GM12865 (cell line): Measurements from ENCODE around the gene TBC1D9B.
"Not testable (repeated sequence)": the region's sequence is repeated elsewhere in the genome, so short reads cannot be mapped to it uniquely, and the experiment has no call there.

Experiments used
- DNase-seq: peaks from one replicate; pipeline ENCODE4 v3.0.0; 2010; ENCODE audit warnings: low read depth
- H3K4me3 ChIP-seq: 2 replicates; pipeline ENCODE4 v1.5.1; 2011; ENCODE audit warnings: mild to moderate bottlenecking, low read depth, low read length, control low read depth
- CTCF ChIP-seq: IDR thresholded peaks from 2 replicates; pipeline ENCODE4 v1.5.1; 2011; ENCODE audit warnings: low read length, control low read depth, low read depth, inconsistent platforms; ENCODE audit not compliant: insufficient read depth; ENCODE audit errors: missing control alignments

Gene TBC1D9B

DNA sequence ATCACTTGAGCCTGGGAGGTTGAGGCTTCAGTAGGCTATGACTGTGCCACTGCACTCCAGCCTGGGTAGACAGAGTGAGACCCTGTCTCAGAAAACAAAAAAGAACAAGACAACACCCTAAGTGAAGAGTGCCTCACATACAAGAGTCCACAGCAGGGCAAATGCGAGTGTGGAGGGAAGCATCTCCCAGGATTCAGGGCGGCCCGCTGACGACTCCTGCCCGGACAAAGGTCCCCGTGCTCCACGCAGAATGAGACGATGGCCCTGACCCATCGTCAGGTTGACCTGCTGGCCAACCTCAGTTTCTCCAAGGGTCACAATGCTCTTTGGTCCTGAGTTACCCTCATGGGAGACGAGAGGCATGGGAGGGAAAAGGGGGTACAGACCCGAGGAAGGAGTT, 67.4 kb downstream of the TBC1D9B start:
- no peak for TF ChIP-seq CTCF
- H3K4me3 ChIP-seq = no peak overlapping the region
- no peak for DNase-seq

DNA sequence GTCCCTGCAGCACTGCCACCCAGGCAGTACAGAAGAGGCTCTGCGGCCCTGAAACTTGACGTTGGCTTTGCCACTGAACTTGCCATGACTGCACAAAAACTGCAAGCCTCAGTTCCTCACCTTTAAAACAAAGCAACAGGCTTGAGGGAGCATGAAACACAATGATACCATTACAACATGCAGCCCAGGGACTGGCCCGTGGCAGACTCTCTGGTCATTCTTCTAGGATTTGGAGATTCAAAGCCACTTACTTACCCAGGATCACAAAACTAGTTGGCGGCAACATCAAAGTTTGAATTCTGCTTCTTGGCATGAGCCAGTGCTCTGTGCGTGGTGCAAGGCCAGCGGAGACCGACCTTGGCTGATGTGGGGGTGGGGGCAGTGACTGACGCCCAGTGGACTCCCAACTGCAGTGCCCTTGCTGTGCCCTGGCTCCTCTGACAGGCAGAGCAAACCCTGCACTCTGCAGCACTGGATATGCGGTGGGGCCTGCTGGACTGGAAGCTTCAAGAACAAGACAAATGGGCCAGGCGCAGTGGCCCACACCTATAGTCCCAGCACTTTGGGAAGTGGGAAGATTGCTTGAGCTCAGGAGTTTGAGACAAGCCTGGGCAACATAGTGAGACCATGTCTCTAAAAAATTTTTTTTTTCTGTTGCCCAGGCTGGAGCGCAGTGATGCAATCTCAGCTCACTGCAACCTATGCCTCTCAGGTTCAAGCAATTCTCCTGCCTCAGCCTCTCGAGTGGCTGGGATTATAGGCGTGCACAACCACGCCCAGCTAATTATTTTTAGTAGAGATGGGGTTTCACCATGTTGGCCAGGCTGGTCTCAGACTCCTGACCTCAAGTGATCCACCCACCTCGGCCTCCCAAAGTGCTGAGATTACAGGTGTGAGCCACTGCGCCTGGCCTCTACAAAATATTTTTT, 68.1 kb downstream of the TBC1D9B start:
- DNase-seq = no peak
- no peak for TF ChIP-seq CTCF
- H3K4me3 ChIP-seq = no peak overlapping the region

DNA sequence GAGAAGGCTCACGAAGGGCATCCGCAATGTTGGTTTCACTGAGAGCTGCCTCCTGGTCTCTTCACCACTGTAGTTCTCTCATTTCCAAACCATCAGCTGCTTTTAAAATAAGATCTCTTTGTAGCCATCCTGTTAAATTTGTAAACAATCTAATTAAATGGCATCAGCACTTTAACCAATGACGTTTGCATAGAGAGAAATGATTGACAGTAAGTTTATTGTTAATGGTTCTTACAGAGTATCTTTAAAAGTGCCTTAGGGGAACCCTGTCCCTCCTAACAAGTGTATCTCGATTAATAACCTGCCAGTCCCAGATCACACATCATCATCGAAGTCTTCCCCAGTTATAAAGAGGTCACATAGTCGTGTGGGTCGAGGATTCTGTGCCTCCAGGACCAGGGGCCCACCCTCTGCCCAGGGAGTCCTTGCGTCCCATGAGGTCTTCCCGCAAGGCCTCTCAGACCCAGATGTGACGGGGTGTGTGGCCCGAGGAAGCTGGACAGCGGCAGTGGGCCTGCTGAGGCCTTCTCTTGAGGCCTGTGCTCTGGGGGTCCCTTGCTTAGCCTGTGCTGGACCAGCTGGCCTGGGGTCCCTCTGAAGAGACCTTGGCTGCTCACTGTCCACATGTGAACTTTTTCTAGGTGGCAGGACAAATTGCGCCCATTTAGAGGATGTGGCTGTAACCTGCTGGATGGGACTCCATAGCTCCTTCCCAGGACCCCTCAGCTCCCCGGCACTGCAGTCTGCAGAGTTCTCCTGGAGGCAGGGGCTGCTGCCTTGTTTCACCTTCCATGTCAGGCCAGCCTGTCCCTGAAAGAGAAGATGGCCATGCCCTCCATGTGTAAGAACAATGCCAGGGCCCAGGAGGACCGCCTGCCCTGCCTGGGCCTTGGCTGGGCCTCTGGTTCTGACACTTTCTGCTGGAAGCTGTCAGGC, 70.4 kb downstream of the TBC1D9B start:
- DNase-seq = no peak
- H3K4me3 ChIP-seq = no peak overlapping the region
- TF ChIP-seq CTCF = no peak

DNA sequence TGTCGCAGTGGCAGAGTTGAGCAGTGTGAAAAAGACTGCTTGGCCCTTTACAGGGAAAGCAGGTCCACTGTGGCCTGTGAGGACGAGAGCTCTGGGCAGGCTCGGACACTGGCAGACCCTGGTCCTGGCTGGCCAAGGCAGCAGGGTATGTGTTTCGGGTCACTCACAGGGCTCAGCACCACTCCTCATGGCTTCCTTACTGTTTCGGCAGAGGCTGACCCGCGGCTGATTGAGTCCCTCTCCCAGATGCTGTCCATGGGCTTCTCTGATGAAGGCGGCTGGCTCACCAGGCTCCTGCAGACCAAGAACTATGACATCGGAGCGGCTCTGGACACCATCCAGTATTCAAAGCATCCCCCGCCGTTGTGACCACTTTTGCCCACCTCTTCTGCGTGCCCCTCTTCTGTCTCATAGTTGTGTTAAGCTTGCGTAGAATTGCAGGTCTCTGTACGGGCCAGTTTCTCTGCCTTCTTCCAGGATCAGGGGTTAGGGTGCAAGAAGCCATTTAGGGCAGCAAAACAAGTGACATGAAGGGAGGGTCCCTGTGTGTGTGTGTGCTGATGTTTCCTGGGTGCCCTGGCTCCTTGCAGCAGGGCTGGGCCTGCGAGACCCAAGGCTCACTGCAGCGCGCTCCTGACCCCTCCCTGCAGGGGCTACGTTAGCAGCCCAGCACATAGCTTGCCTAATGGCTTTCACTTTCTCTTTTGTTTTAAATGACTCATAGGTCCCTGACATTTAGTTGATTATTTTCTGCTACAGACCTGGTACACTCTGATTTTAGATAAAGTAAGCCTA, 71.3 kb downstream of the TBC1D9B start:
- peak; percentile 28 for DNase-seq
- H3K4me3 ChIP-seq = no peak overlapping the region
- no peak for TF ChIP-seq CTCF

DNA sequence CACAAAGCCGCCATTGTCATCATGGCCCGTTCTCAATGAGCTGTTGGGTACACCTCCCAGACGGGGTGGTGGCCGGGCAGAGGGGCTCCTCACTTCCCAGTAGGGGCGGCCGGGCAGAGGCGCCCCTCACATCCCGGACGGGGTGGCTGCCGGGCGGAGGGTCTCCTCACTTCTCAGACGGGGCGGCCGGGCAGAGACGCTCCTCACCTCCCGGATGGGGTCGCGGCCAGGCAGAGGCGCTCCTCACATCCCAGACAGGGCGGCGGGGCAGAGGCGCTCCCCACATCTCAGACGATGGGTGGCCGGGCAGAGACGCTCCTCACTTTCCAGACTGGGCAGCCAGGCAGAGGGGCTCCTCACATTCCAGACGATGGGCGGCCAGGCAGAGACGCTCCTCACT, 72.8 kb downstream of the TBC1D9B start:
- not testable (repeated sequence) for H3K4me3 ChIP-seq

DNA sequence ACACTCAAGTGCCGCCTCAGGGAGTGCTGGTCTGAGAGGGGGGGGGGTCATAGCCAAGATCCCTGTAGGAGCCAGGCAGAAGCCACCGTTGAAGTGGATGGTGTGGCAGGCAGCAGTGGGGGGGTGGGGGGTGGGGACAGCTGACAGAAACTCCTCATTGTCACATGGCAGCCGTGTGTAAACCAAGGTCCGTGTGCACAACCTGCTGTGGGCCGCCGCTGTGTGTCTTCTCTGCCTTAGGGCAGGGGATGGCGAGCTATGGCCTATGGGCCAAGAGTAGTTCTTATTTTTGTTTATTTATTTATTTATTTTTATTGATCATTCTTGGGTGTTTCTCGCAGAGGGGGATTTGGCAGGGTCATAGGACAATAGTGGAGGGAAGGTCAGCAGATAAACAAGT, 73.6 kb downstream of the TBC1D9B start:
- H3K4me3 ChIP-seq = no peak overlapping the region
- DNase-seq = no peak
- no peak for TF ChIP-seq CTCF

More for the DNA sequence above, 72.8 kb downstream of the TBC1D9B start:
- not testable (repeated sequence) for DNase-seq
